ENCODE measurements around the gene MSL1. TPM values are rescaled to one million over a fixed set of nuclear protein-coding genes. Genes with fewer than 3 reads are reported as not detected.

Gene MSL1
- total and polyA plus RNA-seq, 2 of the 13 experiments (the other 11 are each of a cell fraction or from before 2014, with no cell fraction given) = 63.8 to 88.5 TPM

- TF ChIP-seq ZNF143 (CRISPR knock-in tag; IDR thresholded peaks at IDR 0.05) (peak; percentile 80), ZNF737 (CRISPR knock-in tag; IDR thresholded peaks at IDR 0.05; ENCODE audit: borderline replicate concordance) (no peak), ZNF230 (CRISPR knock-in tag; IDR thresholded peaks at IDR 0.05) (peak; percentile 90), CTCF (CRISPR knock-in tag; IDR thresholded peaks at IDR 0.05) (0 out of 2 replicates have a peak, but pooled peaks have one; percentile 13), JDP2 (CRISPR knock-in tag; IDR thresholded peaks at IDR 0.05; ENCODE audit: borderline replicate concordance) (peak; percentile 88; the same call in 1 of the 2 replicates), XBP1 (CRISPR knock-in tag; IDR thresholded peaks at IDR 0.05) (no peak), ZNF75D (CRISPR knock-in tag; IDR thresholded peaks at IDR 0.05; ENCODE audit: borderline replicate concordance) (no peak; the same call in 1 of the 2 replicates), HNRNPLL (IDR thresholded peaks at IDR 0.05; ENCODE audit: low read depth, low read length, poor library complexity, severe bottlenecking) (peak; percentile 58), SPEN (CRISPR knock-in tag; IDR thresholded peaks at IDR 0.05; ENCODE audit: low read depth) (peak; percentile 98; the same call in 1 of the 2 replicates), ZNF354B (CRISPR knock-in tag; IDR thresholded peaks at IDR 0.05) (no peak), SP4 (CRISPR knock-in tag; IDR thresholded peaks at IDR 0.05) (peak; percentile 99), NFE2L1 (CRISPR knock-in tag; IDR thresholded peaks at IDR 0.05; ENCODE audit: borderline replicate concordance) (no peak), ETV5 (CRISPR knock-in tag; IDR thresholded peaks at IDR 0.05; ENCODE audit: borderline replicate concordance) (peak; percentile 100)
- TF ChIP-seq, protein P1, sequence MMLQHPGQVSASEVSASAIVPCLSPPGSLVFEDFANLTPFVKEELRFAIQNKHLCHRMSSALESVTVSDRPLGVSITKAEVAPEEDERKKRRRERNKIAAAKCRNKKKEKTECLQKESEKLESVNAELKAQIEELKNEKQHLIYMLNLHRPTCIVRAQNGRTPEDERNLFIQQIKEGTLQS (CRISPR knock-in tag; IDR thresholded peaks at IDR 0.05) = peak; percentile 91
- TF ChIP-seq, protein P2, sequence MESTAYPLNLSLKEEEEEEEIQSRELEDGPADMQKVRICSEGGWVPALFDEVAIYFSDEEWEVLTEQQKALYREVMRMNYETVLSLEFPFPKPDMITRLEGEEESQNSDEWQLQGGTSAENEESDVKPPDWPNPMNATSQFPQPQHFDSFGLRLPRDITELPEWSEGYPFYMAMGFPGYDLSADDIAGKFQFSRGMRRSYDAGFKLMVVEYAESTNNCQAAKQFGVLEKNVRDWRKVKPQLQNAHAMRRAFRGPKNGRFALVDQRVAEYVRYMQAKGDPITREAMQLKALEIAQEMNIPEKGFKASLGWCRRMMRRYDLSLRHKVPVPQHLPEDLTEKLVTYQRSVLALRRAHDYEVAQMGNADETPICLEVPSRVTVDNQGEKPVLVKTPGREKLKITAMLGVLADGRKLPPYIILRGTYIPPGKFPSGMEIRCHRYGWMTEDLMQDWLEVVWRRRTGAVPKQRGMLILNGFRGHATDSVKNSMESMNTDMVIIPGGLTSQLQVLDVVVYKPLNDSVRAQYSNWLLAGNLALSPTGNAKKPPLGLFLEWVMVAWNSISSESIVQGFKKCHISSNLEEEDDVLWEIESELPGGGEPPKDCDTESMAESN (CRISPR knock-in tag; conservative IDR thresholded peaks at IDR 0.05) = peak; percentile 94
- TF ChIP-seq, protein P3, sequence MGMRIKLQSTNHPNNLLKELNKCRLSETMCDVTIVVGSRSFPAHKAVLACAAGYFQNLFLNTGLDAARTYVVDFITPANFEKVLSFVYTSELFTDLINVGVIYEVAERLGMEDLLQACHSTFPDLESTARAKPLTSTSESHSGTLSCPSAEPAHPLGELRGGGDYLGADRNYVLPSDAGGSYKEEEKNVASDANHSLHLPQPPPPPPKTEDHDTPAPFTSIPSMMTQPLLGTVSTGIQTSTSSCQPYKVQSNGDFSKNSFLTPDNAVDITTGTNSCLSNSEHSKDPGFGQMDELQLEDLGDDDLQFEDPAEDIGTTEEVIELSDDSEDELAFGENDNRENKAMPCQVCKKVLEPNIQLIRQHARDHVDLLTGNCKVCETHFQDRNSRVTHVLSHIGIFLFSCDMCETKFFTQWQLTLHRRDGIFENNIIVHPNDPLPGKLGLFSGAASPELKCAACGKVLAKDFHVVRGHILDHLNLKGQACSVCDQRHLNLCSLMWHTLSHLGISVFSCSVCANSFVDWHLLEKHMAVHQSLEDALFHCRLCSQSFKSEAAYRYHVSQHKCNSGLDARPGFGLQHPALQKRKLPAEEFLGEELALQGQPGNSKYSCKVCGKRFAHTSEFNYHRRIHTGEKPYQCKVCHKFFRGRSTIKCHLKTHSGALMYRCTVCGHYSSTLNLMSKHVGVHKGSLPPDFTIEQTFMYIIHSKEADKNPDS (CRISPR knock-in tag; IDR thresholded peaks at IDR 0.05) = peak; percentile 85
- TF ChIP-seq, protein P4, sequence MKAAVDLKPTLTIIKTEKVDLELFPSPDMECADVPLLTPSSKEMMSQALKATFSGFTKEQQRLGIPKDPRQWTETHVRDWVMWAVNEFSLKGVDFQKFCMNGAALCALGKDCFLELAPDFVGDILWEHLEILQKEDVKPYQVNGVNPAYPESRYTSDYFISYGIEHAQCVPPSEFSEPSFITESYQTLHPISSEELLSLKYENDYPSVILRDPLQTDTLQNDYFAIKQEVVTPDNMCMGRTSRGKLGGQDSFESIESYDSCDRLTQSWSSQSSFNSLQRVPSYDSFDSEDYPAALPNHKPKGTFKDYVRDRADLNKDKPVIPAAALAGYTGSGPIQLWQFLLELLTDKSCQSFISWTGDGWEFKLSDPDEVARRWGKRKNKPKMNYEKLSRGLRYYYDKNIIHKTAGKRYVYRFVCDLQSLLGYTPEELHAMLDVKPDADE (CRISPR knock-in tag; IDR thresholded peaks at IDR 0.05) = no peak
- TF ChIP-seq, protein P5, sequence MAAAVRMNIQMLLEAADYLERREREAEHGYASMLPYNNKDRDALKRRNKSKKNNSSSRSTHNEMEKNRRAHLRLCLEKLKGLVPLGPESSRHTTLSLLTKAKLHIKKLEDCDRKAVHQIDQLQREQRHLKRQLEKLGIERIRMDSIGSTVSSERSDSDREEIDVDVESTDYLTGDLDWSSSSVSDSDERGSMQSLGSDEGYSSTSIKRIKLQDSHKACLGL (CRISPR knock-in tag; IDR thresholded peaks at IDR 0.05) = peak; percentile 98
- TF ChIP-seq, protein P6, sequence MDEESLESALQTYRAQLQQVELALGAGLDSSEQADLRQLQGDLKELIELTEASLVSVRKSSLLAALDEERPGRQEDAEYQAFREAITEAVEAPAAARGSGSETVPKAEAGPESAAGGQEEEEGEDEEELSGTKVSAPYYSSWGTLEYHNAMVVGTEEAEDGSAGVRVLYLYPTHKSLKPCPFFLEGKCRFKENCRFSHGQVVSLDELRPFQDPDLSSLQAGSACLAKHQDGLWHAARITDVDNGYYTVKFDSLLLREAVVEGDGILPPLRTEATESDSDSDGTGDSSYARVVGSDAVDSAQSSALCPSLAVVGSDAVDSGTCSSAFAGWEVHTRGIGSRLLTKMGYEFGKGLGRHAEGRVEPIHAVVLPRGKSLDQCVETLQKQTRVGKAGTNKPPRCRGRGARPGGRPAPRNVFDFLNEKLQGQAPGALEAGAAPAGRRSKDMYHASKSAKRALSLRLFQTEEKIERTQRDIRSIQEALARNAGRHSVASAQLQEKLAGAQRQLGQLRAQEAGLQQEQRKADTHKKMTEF (CRISPR knock-in tag; IDR thresholded peaks at IDR 0.05) = peak; percentile 100
Observed at GRCh38 chr17:40098846-40099618, 22.7 kb upstream of the MSL1 start (continued).
